Left renal cortex interstitium (tissue), 4 donors: ENCODE data around the gene RNF144B. TPM values are rescaled to one million over a fixed set of nuclear protein-coding genes. Genes with fewer than 3 reads are reported as not detected.
A peak's percentile ranks its signal among the peaks of the same experiment; 100 is the strongest.
"Not testable (repeated sequence)": the region's sequence is repeated elsewhere in the genome, so short reads cannot be mapped to it uniquely, and the experiment has no call there.

Experiments used
- DNase-seq, 4 donors: peaks; one replicate each; pipeline ENCODE4 v3.0.0-alpha.2; 2013; ENCODE audit warnings: low read depth in 4 of 4, low spot score in 2 of 4, missing footprints in 1 of 4
- polyA plus RNA-seq, 4 donors: library from polyadenylated mRNA; unstranded; fragments of 120-200 nt; gene quantifications; one replicate each; pipeline ENCODE4 v1.2.1, GENCODE V29; 2013; ENCODE audit not compliant: insufficient read length in 4 of 4

The RNF144B gene
- 10 to 100 TPM; 14.7 to 19.5 (median 17.7) TPM for polyA plus RNA-seq

GRCh38 chr6:18387061-18387721, at the start of gene RNF144B:
RNF144B (plus strand) TSS chr6:18387350; CDS start chr6:18399535, 12,185 bp downstream.
- peak in 3 of 4 donors; percentile 47 to 75 (median 65) for DNase-seq

GRCh38 chr6:18339599-18339998, 47.6 kb upstream of the RNF144B start:
- DNase-seq: no peak

GRCh38 chr6:18340781-18341551, 46.2 kb upstream of the RNF144B start:
- DNase-seq: no peak

GRCh38 chr6:18342223-18342622, 44.9 kb upstream of the RNF144B start:
- DNase-seq: no peak

- no peak for DNase-seq
These were observed 43.4 kb upstream of the RNF144B start for GRCh38 chr6:18343741-18344140.

- DNase-seq: no peak
These were observed 40.1 kb upstream of the RNF144B start for GRCh38 chr6:18347021-18347577.

GRCh38 chr6:18347866-18348265, 39.3 kb upstream of the RNF144B start:
- DNase-seq: peak in 1 of 4 donors; percentile 21

GRCh38 chr6:18349386-18349785, 37.8 kb upstream of the RNF144B start:
- no peak for DNase-seq

GRCh38 chr6:18350271-18350670, 36.9 kb upstream of the RNF144B start:
- no peak for DNase-seq

- no peak for DNase-seq
These were observed 36.4 kb upstream of the RNF144B start for GRCh38 chr6:18350712-18351111.

- no peak for DNase-seq
These were observed 35.1 kb upstream of the RNF144B start for GRCh38 chr6:18352001-18352400.

GRCh38 chr6:18352842-18353241, 34.3 kb upstream of the RNF144B start:
- no peak for DNase-seq

- no peak for DNase-seq
These were observed 33.9 kb upstream of the RNF144B start for GRCh38 chr6:18353251-18353650.

GRCh38 chr6:18357546-18357945, 29.6 kb upstream of the RNF144B start:
- DNase-seq: not testable (repeated sequence)

- no peak for DNase-seq
These were observed 27.8 kb upstream of the RNF144B start for GRCh38 chr6:18359237-18359885.

GRCh38 chr6:18360188-18360587, 27.0 kb upstream of the RNF144B start:
- DNase-seq: no peak

- no peak for DNase-seq
These were observed 25.0 kb upstream of the RNF144B start for GRCh38 chr6:18362058-18362561.

- DNase-seq: no peak
These were observed 23.4 kb upstream of the RNF144B start for GRCh38 chr6:18363746-18364145.

- not testable (repeated sequence) for DNase-seq
These were observed 22.6 kb upstream of the RNF144B start for GRCh38 chr6:18364561-18364960.

- DNase-seq: no peak
These were observed 19.8 kb upstream of the RNF144B start for GRCh38 chr6:18367371-18367770.
